Measurements from ENCODE around the gene CRBN. TPM values are rescaled to one million over a fixed set of nuclear protein-coding genes. Genes with fewer than 3 reads are reported as not detected.

The CRBN gene
- total RNA-seq, 1 donor from 2014 or later, result 36.8 TPM

DNA sequence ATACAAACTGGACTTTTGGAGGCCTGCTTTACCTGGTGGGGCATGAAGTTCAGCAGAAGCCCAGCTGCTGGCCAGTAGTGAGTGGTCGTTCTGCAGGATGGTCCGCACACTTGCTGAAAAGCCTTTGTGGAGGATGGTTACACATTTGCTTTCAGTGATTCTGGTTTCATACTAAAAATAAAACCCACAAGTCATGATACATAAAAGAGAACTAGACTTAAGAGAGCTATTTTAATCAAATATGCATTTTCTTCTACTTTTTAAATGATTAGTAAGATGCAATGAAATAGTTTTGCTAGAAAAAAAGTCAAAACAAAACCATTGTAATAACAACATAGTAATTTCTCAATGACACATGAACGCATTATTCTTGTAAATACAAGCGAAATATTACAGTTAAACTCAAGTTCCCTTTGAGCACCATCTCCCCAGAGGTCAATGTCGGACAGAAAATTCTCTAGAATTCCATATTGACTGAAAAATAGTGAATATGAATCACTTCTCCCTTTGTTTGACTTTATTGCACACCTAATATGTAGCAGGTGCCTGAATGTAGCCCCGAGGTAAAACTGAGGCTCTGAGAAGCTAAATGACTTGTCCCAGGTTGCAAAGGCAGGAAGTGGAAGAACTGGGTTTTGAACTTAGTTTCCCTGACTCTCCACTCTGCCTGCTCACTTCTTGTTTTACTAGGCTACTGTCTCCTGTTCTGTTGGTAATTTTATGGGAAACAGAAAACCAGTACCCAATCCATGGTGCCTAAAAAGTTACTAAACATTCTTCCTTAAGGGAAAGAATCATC lies 77.6 kb downstream of the CRBN start:
- DNase-seq (ENCODE audit: low spot score), result no peak
- no peak overlapping the region for H3K27ac Mint-ChIP-seq
- H3K36me3 Mint-ChIP-seq (ENCODE audit: low read depth), result no peaks in the 10 kb centered on the region
- no peaks in the 10 kb centered on the region for H3K9me3 Mint-ChIP-seq
- H3K4me1 Mint-ChIP-seq (ENCODE audit: low read depth), result no peaks in the 10 kb centered on the region
- peaks cover under 1% of the 10 kb centered on the region for H3K27me3 Mint-ChIP-seq (ENCODE audit: insufficient read depth)
- intact Hi-C loops (cut with micrococcal nuclease), result no loop called here
- H3K4me3 Mint-ChIP-seq, result no peak overlapping the region

Other genes with a start within 250 kb of the CRBN start
- gene IL5RA, start 69.3 kb downstream of the CRBN start, total RNA-seq, result 0.12 TPM in 1 of 2 replicates, not detected in the other
- 52.4 and 53.5 TPM in 2 replicates for gene TRNT1, start 52.8 kb downstream of the CRBN start, total RNA-seq

Data from activated T-helper 1 cell treated with anti-CD3 and anti-CD28 coated beads, Interleukin-12 subunit alpha, Interleukin-12 subunit beta, Interleukin-2, Interleukin-4 antibody, amounts not matched to agents 30 ng/mL and 10 ng/mL and 1 ng/mL, durations not matched to agents 14 hours and 24 hours and 36 hours (primary cell).